SW 1271 (cell line): ENCODE measurements around the gene ADAM12.
"Not testable (repeated sequence)": the region's sequence is repeated elsewhere in the genome, so short reads cannot be mapped to it uniquely, and the experiment has no call there.

Experiments
- DNase-seq, 2 experiments: peaks; one replicate each; lab custom pipeline; 2025; lab: John Stamatoyannopoulos, UW

ADAM12 gene

DNA sequence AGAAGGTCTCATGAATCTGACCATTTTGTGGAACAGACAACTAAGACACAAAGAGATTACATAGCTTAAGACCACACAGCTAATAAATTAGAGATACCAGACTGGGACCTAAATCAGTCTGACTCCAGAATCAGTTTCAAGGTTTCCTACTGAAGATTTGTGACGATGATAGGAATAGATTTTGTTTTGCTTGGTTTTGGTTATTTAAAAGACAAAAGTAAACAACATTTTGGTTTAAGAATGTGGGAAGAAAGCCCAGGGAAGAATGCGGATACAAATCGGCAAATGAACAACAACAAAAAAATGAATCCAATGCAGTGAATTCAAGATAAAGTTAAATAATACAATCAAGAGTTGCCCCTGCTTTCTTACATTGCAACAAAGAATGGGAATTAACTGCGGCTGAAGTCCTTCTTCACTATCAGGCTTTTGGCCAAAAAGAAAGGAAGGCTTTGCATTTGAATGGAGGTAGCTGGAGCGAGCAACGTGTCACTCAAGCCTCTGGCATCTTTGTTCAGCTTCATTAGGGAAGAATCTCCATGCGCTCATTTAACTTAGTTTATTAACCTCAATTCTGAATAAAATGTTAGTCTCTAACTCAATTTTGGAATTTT, 210.8 kb downstream of the ADAM12 start:
- no peak for DNase-seq

DNA sequence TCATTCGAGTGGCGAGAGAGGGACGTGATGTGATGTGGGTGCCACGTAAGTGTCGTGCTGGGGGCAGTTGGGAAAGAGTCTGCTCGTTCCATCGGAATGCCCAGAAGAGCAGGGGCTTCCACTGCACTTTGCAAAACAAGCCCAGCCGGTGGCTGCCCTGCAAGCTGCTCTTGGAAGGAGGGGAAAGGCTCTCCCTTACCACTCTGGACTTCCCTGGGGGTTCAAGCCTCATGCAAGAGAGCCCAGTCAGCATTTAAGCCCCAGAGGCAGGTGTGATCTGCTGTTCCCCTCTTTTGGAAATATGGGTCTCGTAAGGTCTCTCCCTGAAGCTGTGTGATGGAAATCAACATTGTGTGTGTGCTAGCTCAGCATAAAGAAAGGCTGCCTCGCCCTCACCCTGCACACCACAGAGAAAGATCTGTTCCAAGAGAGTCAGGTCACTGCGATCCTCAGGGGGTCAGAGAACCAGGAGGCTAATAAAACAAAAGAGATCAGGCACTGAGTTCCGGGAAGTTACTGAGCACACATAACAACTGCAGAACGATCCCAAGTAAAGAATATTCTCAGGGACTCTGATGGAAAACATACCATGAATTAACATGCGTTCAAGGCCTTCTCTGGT, 212.5 kb downstream of the ADAM12 start:
- no peak for DNase-seq

DNA sequence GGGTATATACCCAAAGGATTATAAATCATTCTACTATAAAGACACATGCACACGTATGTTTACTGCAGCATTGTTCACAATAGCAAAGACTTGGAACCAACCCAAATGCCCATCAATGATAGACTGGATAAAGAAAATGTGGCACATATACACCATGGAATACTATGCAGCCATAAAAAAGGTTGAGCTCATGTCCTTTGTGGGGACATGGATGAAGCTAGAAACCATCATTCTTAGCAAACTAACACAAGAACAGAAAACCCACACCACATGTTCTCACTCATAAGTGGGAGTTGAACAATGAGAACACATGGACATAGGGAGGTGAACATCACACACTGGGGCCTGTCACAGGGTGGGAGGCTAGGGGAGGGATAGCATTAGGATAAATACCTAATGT, 215.5 kb downstream of the ADAM12 start:
- not testable (repeated sequence) for DNase-seq

DNA sequence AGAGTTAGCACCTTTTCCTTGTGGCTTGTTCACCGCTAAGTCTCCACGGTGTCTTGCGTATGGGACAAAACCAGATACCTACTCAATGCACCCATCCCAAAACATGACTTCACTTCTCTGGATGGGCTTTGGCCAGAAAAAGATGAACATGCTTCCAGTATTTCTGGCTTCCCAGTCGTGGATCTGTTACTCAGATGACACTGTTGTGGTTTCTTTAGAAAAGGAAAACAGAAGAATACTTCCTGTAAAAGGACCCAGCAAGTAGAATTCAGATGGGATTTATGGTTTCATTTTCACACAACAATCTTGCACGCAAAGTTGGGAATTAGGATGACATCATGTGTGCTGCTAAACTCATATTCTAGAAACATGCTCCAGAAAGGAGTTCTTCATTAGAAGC, 216.7 kb downstream of the ADAM12 start:
- DNase-seq: no peak

DNA sequence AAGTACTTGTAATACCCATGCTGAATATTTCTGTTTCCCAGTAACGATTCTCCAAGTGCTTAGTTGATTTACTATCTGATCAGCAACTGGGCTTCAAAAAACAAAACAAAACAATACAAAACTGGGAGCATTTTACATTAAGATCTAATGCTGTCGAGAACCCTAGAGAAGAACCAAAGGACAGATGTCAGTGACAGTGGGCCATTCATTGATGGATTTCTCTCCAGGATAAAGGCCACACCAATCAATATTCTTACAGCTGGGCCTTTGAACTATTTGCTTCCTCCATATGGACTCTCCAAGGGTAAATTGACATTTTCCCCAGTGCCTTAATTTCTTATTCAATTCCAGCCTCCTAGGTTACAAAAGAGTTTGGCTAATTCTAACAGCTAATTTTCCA, 217.5 kb downstream of the ADAM12 start:
- no peak for DNase-seq

DNA sequence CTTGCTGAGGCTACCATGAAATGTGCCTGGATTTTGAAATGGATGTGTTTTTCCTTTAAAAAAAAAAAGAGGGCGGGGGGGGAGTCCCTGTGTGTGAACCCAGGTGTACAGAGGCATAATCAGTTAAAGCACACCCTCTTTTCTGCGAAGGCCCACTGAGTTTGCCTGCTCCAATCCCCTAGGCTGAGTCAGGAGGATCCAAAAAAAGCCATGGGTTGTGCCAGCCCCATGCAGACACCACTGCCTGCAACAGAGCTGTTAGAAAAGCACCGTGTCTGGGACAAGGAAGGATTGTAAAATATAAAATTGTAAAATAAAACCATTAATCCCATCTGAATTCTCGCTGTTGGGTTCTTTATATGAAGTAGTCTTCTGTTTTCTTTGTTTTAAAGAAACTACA, 217.9 kb downstream of the ADAM12 start:
- no peak for DNase-seq

DNA sequence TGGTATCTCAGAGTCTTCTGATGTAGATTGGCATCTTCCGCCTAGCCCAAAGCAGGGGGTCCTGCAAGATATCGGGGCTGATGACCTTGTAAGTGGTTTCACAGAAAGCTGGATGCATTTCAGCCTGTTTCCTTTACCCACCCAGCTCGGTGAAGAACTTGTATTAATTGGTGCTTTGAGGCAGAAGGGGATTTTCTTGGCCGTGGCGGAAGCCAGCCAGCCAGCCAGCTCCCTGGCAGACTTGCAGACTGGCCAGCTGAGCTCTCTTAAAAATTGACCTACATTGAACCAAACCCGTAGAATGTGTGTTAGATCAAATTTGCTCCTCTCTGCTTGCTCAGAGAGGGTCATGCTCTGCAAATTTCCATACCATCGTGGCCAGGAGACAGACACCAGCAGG, 218.4 kb downstream of the ADAM12 start:
- DNase-seq: no peak

DNA sequence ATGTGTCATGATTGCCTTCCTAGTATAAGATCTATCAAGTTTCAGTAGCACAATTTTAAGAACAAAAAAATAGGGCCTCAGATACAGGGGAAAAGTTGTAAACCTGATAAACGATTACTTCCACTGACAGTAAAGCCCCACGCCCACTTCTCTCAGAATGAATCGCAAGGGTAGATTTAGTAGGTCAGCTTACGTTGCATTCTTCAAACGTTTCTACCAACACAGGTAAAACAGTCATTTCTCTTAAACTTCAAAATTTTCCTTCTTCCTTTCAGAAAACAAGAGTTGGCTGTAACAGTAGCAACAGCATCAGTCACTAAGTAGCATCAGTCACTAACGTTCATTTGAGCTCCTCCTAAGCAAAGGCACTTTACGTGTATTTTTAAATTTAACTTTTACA, 221.5 kb downstream of the ADAM12 start:
- no peak for DNase-seq

DNA sequence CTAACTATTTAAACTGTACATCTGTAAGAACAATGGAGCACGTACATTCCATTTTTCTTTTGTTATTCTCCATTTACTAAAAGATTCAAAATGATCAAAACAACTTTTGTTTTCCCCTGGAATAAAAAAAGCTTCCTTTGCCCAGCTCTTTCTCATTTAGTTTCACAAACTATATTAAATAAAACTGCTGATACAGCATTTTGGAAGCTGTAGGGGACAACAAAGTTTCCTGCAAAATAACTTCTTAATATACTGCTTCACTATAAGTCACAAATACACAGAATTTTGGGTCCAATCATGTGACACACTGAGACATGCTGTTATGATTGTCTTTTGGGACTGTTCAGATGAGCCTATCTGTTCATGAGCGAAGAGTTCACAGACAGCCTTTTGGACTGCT, 222.4 kb downstream of the ADAM12 start:
- DNase-seq: no peak

DNA sequence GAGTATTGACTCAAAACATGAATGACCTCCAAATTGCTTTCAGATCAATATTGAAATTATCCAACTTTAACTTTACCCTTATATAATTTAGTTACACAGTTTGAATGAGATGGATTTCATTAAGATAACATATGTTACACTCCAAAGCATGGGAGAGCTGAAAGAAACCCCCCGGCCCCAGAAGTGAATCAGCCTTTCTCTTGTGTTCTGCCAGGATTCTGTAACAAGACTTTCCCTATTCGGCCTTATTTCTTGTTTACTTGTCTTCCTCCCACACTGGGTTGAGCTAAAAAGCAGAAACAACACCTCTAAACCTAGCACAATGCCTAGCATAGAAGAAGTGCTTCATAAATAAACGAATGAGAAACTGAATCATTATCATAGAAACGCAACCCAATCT, 224.8 kb downstream of the ADAM12 start:
- DNase-seq: no peak

DNA sequence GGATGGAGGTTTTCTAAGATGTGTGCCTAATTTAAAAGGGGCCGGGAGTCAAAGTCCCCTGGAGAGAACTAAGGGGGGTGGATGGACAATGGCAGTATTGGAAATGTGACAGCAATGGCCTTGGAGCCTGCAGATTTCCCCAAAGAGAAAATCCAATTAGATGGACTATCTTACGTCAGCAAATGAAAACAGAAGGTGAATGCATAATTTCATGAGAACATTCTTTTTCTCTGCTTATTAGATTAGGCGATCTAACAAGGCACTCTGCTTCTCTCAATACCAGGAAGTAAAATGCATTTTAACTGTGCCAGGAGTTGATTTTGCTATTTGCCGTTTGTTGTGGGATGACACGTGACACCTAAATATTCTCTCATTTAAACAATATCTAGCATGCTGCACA, 226.6 kb downstream of the ADAM12 start:
- DNase-seq: no peak

DNA sequence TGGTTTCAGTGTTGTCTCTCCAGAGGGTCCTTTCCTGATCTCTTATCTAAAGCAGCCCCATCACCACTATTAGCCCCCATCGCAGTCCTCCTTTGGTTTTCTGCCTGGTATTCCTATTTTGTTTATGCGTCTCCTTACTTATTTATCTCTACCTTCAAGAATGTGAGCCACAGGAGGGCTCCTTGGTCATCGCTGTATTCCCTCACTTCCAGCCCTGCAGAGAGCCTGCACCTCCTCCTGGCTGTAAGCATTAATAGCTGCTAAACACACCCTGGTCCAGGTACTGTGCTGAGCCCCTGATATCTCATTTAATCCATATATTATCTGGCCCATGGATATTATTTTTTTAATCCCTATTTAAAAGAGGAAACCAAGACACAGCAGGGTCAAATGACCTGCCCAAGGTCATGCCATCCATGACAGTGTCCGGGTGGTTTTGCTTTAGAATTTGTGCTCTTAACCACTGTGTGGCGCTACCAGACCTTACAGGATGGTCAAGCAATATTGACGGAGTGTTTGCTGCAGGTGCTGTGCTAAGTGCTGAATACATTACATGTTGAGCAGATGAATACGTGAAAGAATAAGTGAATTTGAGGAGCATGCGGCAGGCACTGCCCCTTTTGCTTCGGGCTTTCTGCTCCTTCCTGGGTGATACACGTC, 227.2 kb downstream of the ADAM12 start:
- no peak for DNase-seq

DNA sequence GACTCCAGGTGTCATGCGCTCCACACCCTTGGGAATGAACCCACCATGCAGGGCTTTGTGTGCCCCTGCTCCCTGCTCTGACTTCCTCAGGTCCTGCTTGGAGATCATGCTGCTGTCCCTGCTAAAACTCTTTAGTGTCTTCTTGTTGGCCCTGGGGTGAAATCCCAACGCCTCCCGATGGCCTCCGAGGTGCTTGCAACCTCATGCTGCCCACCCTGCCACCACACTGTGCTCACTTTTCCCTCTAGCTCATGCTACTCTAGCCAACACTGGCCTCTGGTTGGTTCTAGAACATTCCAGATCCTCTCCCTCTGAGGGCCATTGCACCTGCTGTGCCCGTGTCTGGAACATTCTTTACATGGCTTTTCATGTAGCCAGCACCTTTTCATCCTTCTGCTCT, 227.7 kb downstream of the ADAM12 start:
- DNase-seq: no peak

DNA sequence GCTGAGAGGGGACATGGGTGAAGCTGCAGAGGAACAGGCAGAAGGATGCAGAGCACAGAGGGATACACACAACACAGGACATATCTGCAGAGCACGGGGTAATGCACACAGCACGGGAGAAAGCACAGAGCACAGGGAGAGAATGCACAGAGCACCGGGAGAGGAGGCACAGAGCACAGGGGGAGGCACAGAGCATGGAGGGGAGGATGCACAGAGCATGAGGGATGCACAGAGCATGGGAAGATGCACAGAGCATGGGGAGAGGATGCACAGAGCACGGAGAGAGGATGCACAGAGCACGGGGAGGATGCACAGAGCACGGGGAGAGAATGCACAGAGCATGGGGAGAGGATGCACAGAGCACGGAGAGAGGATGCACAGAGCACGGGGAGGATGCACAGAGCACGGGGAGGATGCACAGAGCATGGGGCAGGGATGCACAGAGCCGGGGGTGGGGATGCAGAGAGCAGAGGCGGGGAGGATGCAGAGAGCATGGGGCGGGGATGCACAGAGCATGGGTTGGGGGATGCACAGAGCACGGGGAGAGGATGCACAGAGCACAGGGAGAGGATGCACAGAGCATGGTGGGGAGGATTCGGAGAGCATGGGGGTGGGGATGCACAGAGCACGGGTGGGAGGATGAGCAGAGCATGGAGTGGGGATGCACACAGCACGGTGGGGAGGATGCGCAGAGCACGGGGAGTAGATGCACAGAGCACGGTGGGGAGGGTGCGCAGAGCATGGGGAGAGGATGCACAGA, 230.0 kb downstream of the ADAM12 start:
- DNase-seq: no peak

DNA sequence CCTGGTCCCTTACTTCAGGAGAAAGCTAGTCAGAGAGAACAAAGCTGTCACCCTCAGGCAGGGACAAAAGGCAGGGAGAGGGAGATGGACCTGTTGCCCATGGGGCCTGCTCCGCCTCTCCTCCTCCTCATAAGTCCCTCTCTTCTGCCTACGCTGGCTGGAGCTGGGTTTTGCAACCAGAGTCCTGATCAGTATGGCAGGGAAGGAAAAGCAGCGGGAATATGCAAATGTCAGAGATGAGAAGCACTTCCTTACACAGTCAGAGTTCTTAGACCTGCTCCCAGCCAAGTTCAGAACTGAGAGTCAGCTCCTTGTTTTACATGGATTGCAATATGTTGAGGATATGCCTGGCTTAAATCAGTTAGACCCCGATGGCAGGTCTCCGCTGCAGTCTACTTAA, 231.1 kb downstream of the ADAM12 start:
- DNase-seq: no peak

DNA sequence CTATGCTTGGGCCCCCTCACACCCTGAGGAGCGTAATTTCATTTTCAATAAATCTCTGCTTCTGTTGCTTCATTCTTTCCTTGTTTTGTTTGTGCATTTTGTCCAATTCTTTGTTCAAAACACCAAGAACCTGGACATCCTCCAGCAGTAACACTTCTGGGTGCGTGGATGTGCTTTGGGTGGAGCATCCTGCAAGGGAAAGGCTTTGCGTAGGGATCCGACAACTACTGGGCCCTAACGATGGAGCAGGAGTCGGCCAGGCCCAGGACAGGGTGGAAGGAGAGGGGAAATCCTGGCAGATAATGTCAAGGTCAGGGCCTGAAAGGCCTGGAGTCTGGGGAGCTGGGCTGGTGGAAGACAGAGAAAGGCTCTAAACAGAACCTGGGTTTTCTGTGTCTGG, 231.8 kb downstream of the ADAM12 start:
- no peak for DNase-seq

DNA sequence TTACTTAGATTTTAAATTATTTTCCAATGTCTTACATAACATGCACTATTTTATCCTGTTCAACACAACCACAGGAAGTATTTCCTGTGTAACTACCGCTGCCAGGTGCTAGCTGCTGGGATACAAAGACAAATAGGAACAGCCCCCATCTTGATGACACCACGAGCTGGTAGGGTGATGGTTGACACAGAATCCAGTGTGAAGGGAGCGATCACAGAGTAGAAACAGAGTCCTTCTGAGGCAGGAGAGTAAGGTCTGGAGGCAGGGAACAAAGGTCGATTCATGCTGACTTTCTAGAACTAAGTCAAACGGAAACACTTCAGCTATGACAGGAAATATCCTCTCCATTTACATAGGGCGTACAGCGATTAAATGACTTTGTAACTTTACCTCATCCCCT, 232.3 kb downstream of the ADAM12 start:
- DNase-seq: no peak

DNA sequence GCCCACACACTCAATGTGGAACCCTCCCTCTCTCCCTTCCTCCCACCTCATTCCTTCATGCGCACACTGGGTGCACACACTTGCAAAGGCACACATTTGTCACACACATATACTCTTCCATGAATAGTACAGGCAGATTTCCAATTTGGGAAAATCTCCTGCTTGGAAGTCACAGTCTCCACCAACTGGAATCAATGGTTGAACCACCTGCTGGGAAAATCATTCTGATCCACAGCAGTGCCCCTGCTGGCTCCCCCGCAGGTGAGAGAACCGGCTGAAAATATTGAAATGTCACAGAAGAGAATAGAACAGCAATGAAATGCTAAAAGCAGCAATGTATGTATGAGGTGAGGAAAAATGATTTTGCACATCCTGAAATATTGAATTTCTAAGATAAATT, 232.7 kb downstream of the ADAM12 start:
- DNase-seq: no peak

DNA sequence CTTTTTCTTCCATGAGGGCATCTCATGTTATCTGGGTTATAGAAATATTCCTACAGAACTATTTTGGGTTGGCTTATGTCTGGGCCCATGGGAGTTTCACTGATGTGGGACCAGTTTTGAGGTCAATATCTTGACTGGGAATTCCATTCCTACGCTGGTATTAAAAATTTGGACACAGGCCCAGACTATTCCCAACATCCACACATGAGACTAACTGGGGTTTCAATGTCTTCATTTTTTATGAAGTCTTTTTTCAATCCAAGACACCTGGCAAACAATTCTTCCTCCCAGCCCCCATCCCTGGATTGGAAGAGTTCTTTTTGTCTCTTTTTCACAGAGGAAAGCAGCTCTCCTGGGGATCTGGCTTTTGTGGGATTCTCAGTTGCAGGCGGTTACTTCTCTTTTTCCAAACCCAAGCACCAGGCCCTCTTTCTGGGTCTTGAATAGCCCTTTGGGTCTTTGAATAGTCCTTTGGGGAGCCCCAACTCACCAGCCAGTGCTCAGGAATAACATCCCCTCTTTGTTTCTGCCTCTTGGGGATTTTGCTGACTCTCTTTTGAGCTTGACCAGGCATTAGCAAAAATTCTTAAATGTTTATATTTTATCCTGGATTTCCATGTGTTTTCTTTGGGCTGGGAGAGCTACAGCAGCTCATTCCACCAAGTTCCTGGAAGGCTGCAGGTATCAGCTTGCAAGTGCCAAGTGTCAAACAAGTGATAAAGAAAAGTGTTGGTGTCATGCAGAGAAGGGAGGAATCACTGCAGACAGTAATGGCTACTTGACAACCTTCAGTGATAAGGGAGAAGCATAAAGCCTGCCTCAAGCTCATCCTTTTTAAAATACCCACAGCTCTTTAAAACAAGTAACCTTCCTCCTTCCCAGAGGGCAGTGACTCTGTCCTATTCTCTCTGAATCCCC, 234.3 kb downstream of the ADAM12 start:
- no peak for DNase-seq

DNA sequence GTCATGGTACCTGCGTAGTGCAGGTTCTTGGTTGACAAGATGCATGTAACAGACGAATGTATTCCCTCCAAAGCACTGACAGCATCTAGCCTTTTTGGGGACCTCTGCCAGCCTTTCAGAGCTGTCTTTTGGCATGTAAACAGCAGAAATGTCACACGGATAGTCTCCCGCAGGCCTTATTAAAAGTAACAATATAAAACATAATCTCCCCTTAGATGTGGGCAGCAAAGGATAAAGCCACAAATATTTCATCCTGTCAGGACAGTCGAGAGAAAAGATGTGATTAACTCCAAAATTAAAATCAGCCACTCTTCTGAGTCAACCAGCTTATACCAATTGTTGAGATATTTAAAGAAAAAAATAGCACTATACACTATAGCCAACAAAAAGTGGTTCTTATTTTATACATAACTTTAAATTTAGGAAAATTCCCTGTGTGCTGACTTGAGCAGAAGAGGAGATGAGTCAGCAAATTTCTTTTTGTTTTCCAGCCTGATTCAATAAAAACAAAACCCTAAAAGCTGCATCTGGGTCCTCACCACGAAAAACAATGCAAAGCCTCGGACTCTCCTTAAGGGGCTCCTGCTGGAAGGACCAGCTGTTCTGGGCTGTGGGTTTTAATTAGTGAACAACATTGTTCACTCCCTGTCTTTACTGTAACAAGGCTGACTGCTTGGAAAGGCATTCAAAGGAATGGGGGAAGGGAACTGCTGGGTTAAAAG, 240.2 kb downstream of the ADAM12 start:
- DNase-seq: no peak

DNA sequence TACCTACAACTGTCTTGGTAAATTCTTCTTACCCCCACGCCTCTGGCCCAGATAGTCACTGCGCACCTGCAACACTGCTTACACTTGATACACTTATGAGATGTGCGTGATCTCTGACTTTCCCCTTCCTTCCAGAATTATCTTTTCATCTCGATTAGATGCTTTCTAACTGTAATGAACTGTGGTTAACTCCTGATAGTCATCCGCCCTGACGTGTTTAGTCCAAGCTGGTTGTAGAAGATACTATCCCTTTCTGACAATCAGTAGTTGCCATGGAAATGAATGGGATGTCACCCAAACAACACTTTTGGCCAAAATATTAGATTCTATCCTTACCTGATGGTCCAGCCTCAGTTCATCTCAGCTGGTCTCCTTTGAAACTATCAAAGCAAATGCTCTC, 241.5 kb downstream of the ADAM12 start:
- DNase-seq: no peak
